GM18498 (cell line): ENCODE measurements around the gene SRRM4.
"Not testable (repeated sequence)": the region's sequence is repeated elsewhere in the genome, so short reads cannot be mapped to it uniquely, and the experiment has no call there.

Source experiments
- ATAC-seq: cut with Tn5 transposase; IDR thresholded peaks from one replicate; pipeline ENCODE4 v1.9.1; 2021; ENCODE audit warnings: mild to moderate bottlenecking, moderate library complexity; ENCODE audit not compliant: unreplicated experiment

SRRM4 gene

GRCh38 chr12:119008273-119008672, 26.9 kb downstream of the SRRM4 start:
- ATAC-seq = not testable (repeated sequence)

DNA sequence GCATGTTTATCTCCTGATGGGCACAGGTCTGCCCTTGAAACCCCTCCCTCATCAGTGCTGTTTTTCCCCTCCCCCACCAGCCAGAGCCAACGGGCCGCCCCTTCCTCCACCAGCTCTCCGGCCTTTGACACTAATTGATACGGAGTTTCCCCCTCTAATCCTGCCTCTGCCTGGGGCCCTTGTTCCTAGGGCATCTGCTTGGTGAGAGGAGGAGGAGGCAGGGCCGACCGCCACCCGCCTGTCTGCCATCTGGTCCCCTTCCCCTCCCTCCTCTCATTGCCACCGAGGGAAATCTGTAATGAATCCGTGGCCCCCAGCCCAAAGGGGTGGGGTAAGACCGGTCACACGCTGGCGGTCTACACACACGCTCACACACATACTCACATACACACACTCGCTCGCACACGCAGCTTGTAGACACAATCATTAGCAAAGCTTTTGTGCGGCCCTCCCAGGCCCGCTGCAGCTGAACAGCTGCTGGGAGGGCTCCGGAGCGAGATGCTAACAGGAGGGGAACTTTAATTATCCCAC, 27.4 kb downstream of the SRRM4 start:
- ATAC-seq = no peak

- no peak for ATAC-seq
Measured at GRCh38 chr12:119011231-119011630, 29.9 kb downstream of the SRRM4 start.

- ATAC-seq = no peak
Measured at GRCh38 chr12:119012179-119012578, 30.8 kb downstream of the SRRM4 start.

- no peak for ATAC-seq
Measured at GRCh38 chr12:119013023-119013422, 31.7 kb downstream of the SRRM4 start.

GRCh38 chr12:119014368-119014767, 33.0 kb downstream of the SRRM4 start:
- no peak for ATAC-seq

GRCh38 chr12:119016715-119017114, 35.4 kb downstream of the SRRM4 start:
- ATAC-seq = no peak

- no peak for ATAC-seq
Measured at GRCh38 chr12:119019166-119019565, 37.8 kb downstream of the SRRM4 start.

DNA sequence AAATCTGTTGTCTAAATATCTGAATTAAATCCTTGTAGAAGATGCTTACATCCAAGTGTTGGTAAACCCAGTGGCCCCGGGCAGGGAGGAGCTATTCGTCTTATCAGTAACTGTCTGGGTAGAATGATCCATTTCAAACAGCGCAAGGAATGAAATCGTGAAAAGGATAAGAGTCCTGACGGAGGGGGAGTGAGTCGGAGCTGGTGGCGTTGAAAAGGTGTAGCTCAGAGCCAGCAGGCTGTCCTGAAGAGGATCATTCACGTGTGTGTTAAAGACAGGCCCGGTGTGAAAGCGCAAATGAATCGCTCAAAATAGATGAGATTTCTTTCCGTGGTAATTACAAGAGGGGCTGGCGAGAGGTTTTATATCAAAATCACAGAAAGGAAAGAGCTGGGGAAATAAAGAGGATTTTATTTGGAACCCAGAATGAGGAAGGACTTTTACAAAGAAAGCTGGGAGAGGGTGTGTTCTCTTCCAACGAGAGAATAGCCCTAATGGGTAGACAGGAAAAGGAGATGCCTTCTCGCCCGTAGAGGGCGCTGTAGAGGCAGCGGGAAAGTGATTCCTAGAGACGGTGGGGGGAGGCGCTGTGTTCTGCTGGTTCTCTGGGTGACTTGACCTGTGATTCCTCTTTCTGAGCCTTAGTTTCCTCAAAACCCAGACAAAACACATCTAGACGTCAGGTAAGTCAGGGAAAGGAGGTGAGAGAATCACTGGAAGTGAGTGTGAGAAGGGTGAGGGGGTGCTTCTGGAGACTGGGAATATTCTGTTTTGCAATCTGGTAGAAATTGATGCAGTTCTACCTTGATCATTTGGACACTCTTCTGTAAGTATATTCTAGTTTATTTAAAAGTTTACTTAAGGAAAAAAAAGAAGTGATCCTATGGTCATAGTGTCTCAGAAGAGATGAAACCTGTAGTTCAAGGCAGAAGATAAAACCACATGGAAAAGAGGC, 39.3 kb downstream of the SRRM4 start:
- no peak for ATAC-seq

- no peak for ATAC-seq
Measured at GRCh38 chr12:119024356-119024755, 43.0 kb downstream of the SRRM4 start.

GRCh38 chr12:119025786-119026185, 44.4 kb downstream of the SRRM4 start:
- ATAC-seq = no peak

DNA sequence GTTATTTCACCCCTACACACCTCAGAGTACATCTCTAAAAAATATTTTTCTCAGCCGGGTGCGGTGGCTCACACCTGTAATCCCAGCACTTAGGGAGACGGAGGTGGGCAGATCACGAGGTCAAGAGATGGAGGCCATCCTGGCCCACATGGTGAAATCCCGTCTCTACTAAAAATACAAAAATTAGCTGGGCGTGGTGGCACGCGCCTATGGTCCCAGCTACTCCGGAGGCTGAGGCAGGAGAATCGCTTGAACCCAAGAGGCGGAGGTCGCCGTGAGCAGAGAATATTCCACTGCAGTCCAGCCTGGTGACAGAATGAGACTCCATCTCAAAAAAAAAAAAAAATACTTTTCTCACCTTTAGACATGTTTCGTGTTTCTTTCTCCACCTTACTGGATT, 52.0 kb downstream of the SRRM4 start:
- ATAC-seq = not testable (repeated sequence)

GRCh38 chr12:119036878-119037825, 55.8 kb downstream of the SRRM4 start:
- ATAC-seq = no peak

DNA sequence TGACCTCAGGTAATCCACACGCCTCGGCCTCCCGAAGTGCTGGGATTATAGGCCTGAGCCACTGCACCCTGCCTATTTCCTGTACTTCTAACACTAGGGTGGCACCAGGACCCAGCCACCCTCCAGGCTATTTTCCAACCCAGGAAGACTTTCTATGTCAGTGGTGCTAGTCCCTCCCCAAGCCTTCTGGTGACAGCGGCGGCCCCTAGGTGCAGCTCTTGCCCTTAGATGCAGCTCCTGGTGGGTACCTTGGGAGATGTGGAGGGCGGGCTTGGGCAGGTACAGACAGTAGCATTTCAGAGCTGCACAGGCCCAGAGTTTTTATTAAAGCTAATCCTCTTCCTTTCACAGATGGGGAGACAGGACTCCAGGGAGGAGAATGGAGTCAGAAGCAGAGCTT, 62.8 kb downstream of the SRRM4 start:
- no peak for ATAC-seq

DNA sequence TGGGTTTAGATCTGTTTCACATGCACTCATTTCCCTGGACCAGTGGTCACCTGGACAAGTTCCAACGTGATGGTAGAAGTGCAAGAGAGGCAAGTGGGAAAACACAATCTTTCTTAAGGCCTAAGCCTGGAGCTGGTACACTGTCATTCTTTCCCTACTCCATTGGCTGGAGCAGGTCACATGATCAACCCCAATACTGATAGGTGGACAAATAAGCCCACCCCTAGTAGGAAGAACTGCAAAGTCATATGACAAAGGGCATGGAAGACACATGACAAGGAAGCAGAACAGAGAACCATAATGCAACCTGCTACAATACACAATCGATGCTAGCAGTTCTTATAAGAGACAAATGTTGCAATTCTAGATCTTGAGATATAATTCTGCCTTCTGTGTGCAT, 66.3 kb downstream of the SRRM4 start:
- no peak for ATAC-seq

GRCh38 chr12:119050663-119051062, 69.3 kb downstream of the SRRM4 start:
- ATAC-seq = no peak

DNA sequence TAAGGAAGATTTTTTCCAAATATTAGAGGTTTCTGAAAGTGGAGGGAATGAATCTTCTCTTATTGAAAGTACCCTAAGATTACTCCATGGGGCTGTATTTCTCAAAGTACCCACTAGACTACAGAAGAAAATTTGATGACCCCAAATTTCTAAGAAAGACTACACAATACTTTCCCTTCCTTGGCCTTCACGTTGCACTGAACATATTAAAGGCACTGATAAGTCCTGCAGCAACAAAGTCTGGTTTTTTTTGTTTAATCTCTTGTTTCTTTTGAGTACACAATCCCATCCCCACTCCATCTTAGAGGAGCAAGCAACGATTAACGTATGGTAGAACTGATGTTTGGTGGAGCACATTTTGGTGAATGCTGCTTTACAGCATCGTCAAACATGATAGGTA, 70.1 kb downstream of the SRRM4 start:
- no peak for ATAC-seq

GRCh38 chr12:119052001-119052400, 70.7 kb downstream of the SRRM4 start:
- no peak for ATAC-seq

- ATAC-seq = no peak
Measured at GRCh38 chr12:119055977-119056376, 74.6 kb downstream of the SRRM4 start.

GRCh38 chr12:119060847-119061796, 79.8 kb downstream of the SRRM4 start:
- no peak for ATAC-seq
